Smooth muscle cell (in vitro differentiated cells): ENCODE measurements around the gene SETD2. TPM values are rescaled to one million over a fixed set of nuclear protein-coding genes. Genes with fewer than 3 reads are reported as not detected.
A peak's percentile ranks its signal among the peaks of the same experiment; 100 is the strongest.

Experiments
- DNase-seq: peaks from one replicate; lab custom pipeline; 2025; ENCODE audit not compliant: unreplicated experiment; lab: John Stamatoyannopoulos, UW
- H2AFZ ChIP-seq: fragments of 200-600 bp; sonication (generic); 2 replicates; pipeline ENCODE4 v1.6.0; 2016; ENCODE audit warnings: antibody characterized with exemption, low read depth, mild to moderate bottlenecking
- H3F3A ChIP-seq: fragments of 200-600 bp; sonication (generic); 2 replicates; pipeline ENCODE4 v1.6.0; 2017; ENCODE audit warnings: antibody characterized with exemption, low read depth
- H3K27ac ChIP-seq: fragments of 200-600 bp; sonication (generic); 2 replicates; pipeline ENCODE4 v1.5.1; 2016; ENCODE audit warnings: low read depth, mild to moderate bottlenecking
- H3K27me3 ChIP-seq: fragments of 200-600 bp; sonication (generic); 2 replicates; pipeline ENCODE4 v1.6.1; 2016; ENCODE audit warnings: low read depth, mild to moderate bottlenecking
- H3K36me3 ChIP-seq: fragments of 200-600 bp; sonication (generic); 2 replicates; pipeline ENCODE4 v1.5.1; 2016; ENCODE audit warnings: low read depth
- H3K4me1 ChIP-seq: fragments of 200-600 bp; sonication (generic); 2 replicates; pipeline ENCODE4 v1.5.1; 2016; ENCODE audit warnings: low read depth
- H3K4me2 ChIP-seq: fragments of 200-600 bp; sonication (generic); 2 replicates; pipeline ENCODE4 v1.6.0; 2016; ENCODE audit warnings: mild to moderate bottlenecking
- H3K4me3 ChIP-seq: fragments of 200-600 bp; sonication (generic); 2 replicates; pipeline ENCODE4 v1.5.1; 2016; ENCODE audit warnings: mild to moderate bottlenecking
- H3K79me2 ChIP-seq: fragments of 200-600 bp; sonication (generic); 2 replicates; pipeline ENCODE4 v1.6.0; 2016; ENCODE audit warnings: low read depth, mild to moderate bottlenecking
- H3K9ac ChIP-seq: fragments of 200-600 bp; sonication (generic); 2 replicates; pipeline ENCODE4 v1.6.0; 2016; ENCODE audit warnings: low read depth
- H3K9me3 ChIP-seq: fragments of 200-600 bp; sonication (generic); replicated peaks from 2 replicates; pipeline ENCODE4 v1.5.1; 2016; ENCODE audit warnings: low read depth
- H4K20me1 ChIP-seq: fragments of 200-600 bp; sonication (generic); 2 replicates; pipeline ENCODE4 v1.6.0; 2016; ENCODE audit warnings: low read depth
- CTCF ChIP-seq: fragments of 200-600 bp; sonication (generic); IDR thresholded peaks from 2 replicates; pipeline ENCODE4 v1.5.1; 2017; ENCODE audit warnings: borderline replicate concordance, mild to moderate bottlenecking, antibody characterized with exemption; ENCODE audit not compliant: insufficient read depth, poor library complexity, severe bottlenecking
- WGBS: methylation state at CpG from one replicate; pipeline ENCODE4 v1.1.7; 2016; ENCODE audit warnings: low lambda C conversion rate; 5-methylcytosine and 5-hydroxymethylcytosine counted together
- polyA plus RNA-seq: library from polyadenylated mRNA; unstranded; fragments of >200 nt; fragmentation: Nextera tagmentation; extraction: Ambion mirVana; gene quantifications from 2 replicates; pipeline ENCODE4 v1.2.1, GENCODE V29; 2016
- total RNA-seq: library from RNA; depleted of rRNA; stranded (reverse); fragments of >200 nt; gene quantifications from 2 replicates; pipeline ENCODE4 v1.2.3, GENCODE V29; 2014

Gene SETD2
- total and polyA plus RNA-seq, 2 experiments from 2014 or later: 8.3 to 28.4 TPM

- Histone ChIP-seq H2AFZ (no peak overlapping the region), H3K4me3 (no peak overlapping the region), H3K27ac (peak overlapping the region; percentile 79), H3K79me2 (peaks cover 20% of the 10 kb centered on the region), H3K27me3 (no peaks in the 10 kb centered on the region), H3K36me3 (peaks cover 26% of the 10 kb centered on the region), H4K20me1 (peaks cover 12% of the 10 kb centered on the region), H3F3A (no peaks in the 10 kb centered on the region), H3K4me1 (no peaks in the 10 kb centered on the region), H3K4me2 (no peak overlapping the region), H3K9ac (peak overlapping the region; percentile 43), H3K9me3 (no peaks in the 10 kb centered on the region)
- no peak for TF ChIP-seq CTCF
- 85% methylated on average over 5 of the region's 5 CpGs for WGBS
- DNase-seq: no peak
Observed at GRCh38 chr3:47113669-47114365, 50.1 kb downstream of the SETD2 start.

- Histone ChIP-seq H3K9ac (peak overlapping the region; percentile 43), H3K27me3 (no peaks in the 10 kb centered on the region), H2AFZ (no peak overlapping the region), H3K27ac (peak overlapping the region; percentile 79), H3K4me2 (no peak overlapping the region), H3K36me3 (peaks cover 26% of the 10 kb centered on the region), H3F3A (no peaks in the 10 kb centered on the region), H3K4me3 (no peak overlapping the region), H3K9me3 (no peaks in the 10 kb centered on the region), H3K79me2 (peaks cover 23% of the 10 kb centered on the region), H4K20me1 (peaks cover 19% of the 10 kb centered on the region), H3K4me1 (no peaks in the 10 kb centered on the region)
- 100% methylated on average over 2 of the region's 2 CpGs for WGBS
- TF ChIP-seq CTCF: no peak
- DNase-seq: no peak
Observed at GRCh38 chr3:47112997-47113396, 50.9 kb downstream of the SETD2 start.

GRCh38 chr3:47109393-47109792 lies 54.5 kb downstream of the SETD2 start:
- 98% methylated on average over 9 of the region's 9 CpGs for WGBS
- H3K79me2 ChIP-seq: peaks cover 23% of the 10 kb centered on the region

More at GRCh38 chr3:47109393-47109792, 54.5 kb downstream of the SETD2 start:
- Histone ChIP-seq H3K4me2 (no peak overlapping the region), H4K20me1 (peaks cover 10% of the 10 kb centered on the region), H3K4me1 (no peaks in the 10 kb centered on the region), H3F3A (no peaks in the 10 kb centered on the region), H3K36me3 (peaks cover 17% of the 10 kb centered on the region), H3K9me3 (no peaks in the 10 kb centered on the region), H3K9ac (no peak overlapping the region), H2AFZ (no peak overlapping the region), H3K4me3 (no peak overlapping the region), H3K27me3 (no peaks in the 10 kb centered on the region), H3K27ac (no peak overlapping the region)
- no peak for DNase-seq
- no peak for TF ChIP-seq CTCF
